GM19397 (cell line): Measurements from ENCODE around the gene GNAQ.

Experiments used
- ATAC-seq: cut with Tn5 transposase; IDR thresholded peaks from one replicate; pipeline ENCODE4 v1.9.1; 2021; ENCODE audit warnings: mild to moderate bottlenecking, moderate library complexity; ENCODE audit not compliant: unreplicated experiment

Gene GNAQ

DNA sequence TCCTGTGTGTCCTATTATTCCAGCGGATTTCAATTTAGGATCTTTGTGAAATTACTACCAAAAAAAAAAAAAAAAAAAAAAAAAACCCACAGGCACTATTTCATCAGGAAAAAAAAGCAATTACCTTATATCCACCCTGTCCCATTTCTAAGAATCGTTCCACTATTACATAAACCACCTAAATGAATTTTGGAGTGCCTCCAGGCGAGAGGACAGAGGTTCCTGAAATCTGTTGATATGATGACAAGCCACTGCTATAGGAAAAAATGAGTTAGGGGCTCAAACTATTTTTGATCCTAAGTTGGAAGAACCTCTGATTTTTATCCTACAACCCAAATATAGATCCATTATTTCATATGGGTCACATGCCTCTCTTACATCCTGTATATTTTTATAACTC is 177.9 kb downstream of the GNAQ start:
- ATAC-seq = no peak

DNA sequence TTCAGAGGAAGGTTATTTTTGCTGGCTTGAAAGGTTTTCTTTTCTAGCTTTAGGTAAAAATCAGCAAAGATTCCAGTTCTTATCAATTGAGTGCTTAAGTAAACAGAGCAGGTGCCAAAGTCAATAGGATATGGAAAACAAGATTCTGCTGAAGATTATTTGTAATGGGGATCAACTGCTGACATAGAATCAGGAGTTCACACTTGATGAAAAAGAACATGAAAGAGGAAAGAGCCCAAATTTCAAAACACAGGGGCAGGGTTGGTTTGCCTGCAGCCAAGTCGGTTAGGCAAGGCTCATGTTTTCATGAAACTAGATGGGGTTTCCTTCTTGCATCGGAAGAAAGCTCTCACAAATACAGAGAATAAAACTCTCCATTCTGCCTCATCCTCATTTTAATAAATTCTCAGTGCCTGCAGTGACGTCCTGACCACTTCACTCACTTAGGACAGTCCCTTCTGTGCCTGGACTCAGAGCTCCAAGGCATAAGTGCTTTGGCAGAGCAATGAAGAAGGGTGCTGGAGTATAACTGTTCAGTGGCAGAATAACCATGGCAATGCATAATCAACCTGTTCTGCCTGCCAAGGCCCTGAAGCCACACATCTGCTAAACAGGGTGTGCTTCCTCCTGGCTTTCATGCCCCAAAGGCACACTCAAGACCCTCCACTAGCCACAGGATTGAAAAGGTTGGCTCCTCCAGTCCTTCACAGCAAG is 179.6 kb downstream of the GNAQ start:
- ATAC-seq = no peak

DNA sequence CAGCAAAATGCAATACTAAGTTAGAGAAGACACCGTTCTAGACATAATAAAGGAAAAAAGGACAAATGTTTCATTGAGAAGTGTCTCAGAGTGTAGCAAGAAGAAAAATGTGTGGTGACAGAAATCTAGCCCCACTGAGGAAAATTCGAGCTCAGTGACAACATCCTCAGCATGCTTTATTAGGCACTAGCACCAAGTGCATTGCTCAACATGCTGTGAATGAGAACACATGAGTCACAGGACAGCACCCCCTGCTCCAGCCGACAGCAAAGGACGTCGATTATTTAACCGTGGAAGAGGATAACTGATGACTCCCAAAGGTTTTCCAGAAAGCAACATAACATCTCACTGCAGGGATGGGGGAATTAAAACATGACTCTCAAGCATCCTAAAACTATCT is 182.7 kb downstream of the GNAQ start:
- ATAC-seq = no peak

DNA sequence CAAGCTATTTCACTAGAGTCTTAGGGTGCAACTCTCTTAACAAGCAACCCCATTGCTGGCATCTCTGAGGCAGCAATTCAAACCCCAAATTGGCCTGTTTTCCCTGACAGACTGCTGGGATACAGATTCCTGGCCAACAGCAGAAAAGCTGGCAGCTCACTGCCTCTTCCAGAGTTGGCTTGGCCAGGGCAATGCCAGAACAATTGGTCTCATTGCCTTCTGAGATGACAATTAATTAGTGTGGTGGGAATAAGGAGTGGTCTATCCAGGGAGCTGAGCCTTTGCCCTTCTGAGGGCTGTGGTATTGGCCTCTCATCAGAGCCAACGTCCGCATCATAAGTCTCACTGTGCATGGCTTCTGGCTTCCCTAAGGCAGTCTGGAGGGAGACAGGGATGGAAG is 183.2 kb downstream of the GNAQ start:
- ATAC-seq = no peak

DNA sequence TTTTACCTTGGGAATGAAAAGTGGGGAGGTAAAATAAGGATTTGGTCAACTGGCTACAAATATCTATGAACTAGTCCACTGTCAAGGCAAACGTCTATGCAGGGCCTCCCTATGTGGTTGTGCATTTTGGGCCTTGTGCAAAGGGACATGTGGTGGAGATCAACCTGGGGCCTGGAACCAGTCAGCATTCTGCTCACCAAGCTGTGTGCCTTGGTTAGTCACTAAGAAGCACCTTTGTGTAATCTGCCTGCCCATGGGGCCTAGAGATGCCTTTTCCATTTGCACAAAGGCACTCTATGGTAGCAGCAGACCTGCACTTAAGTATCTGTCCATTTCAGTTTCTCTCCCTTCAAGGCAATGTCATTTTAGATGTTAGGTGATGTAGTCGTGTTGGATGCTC is 184.0 kb downstream of the GNAQ start:
- no peak for ATAC-seq

DNA sequence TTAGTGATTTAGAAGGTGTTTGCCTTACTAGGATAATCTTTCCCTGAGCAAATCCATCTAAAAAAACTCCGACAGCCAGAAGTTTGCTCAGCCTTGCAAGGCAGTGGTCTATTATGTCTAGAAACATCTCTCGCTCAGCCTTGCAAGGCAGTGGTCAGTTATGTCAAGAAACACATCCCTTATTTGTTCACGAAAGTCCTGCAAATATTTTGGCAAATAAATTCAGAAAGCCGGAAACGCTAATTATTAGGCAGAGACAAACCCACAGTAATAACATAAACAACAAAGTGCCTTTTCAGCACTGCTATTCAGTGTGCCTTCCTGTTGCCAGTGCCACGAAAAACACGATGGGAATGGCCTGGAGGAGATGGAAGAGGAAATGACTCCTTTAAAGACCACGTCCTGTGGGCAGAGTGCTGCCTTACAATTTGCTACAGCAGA is 184.5 kb downstream of the GNAQ start:
- ATAC-seq = no peak

DNA sequence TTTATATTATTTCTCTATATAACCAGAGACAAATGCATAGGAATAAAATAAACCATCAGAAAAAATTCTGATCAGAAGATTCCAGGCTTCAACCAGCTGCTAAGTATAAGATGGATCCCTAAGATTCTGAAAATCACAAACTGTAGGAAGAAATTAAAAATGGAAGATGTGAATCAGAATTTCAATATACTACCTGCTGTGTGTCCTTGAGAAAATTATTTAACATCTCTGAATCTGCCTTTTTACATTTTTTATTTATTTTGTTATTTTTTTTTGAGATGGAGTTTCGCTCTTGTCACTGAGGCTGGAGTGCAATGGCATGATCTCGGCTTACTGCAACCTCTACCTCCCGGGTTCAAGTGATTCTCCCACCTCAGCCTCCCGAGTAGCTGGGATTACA is 187.2 kb downstream of the GNAQ start:
- ATAC-seq = no peak

DNA sequence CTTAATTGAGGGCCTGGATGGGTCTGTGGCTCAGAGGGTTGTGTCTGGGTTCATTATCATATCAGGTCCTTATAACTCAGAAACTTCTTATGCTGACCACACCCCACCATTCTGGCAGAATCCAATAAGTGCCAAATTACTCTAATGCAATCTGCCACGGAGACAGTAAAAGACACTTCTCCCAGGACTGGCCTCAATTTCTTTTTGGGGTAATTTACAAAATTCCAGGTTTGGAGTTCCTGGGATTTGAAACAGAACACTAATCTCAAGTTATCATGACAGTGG is 187.8 kb downstream of the GNAQ start:
- no peak for ATAC-seq

DNA sequence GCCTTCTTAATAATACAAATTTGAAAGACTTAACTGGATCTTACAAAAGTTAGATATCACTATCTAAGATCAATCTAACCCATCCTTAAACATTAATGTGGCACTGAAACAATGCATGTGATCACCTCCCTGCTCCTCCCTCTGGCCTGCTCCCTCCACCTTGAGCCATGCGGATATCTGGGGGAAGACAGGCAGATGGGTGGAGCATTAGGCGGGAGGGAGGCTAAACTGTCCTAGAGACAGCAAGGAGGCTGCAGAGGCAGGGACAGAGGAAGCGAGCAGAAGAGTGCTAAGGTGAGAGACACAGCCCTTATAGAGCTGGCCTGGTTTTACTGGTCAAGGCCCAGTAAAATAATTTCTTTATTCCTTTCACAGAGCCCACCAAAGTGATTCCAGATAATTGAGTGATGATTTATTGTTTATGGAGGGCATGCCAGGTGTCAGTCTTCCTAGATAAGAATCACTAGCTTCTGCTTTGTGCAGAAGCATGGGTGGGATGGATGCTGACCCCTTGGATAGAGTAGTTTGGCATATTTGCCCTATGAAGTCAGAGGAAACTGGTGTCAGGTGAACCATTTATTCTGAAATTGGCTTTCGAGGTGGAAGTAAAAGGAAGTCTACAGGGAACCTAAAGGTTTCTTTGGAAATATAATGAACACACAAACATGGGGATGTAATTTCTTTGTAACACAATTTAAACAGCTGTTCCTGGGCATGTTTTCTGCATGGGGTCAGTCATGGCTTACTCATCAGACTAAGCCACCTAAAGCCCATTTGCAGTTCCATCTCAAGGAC is 188.3 kb downstream of the GNAQ start:
- no peak for ATAC-seq

DNA sequence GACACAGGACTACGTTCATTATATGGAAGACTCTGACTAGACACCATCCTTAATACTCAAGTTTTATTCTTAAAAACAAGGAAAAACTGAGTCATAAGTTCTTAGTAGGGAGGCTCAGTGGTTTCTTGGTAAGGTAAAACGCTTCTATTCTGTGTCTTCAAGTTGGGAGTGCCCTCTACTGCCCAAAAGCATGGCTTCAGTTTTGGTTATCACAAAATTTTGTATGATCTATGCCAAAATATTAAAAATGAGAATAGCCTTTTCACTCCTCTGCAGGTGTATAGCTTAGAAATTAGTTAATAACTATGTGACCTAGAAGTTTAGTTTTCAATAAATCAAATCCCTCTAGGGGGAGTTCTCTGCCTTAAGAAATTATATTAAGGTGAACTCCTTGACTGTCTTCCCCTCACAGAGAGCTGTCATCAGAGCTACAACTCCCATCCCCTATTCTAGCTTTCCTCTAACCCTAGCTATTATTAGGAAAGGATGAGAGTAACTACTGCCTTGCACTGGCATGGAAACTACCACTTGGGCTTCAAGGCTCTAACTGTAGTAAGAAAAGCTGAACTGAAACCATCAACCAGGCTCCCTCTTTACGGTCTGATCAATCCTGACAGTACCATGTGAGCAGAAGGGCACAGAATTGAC is 189.7 kb downstream of the GNAQ start:
- no peak for ATAC-seq

DNA sequence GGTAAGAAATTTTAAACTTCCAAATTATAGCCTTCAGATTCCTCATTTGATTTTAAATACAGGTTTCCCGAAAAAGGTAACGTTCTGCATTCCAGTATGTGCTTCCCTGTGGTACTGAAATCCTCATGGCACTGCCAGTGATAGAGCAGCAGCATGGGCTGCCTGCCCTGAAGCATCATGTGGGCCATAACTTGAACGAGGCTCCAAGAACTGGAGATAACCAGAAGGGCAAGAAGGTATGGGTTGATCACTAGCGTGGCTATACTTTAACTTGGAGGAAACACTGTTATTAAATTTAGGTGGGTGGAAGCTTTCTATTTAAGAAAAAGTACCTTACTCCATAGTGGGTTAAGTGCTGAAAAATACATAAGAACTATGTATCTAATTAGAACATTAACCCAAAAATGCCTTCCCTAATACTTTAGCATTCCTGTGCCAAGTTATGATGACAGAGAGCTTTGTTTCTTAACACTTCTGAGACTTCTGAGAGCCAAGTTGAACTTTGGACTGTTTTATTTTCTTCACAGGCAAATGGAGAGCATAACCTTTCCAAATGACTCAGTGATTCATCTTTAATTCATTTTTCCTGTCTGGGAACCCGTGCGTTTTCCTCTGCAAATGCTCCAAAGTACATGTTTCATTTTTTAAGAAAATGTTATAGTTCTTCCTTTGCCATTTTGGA is 192.0 kb downstream of the GNAQ start:
- no peak for ATAC-seq

DNA sequence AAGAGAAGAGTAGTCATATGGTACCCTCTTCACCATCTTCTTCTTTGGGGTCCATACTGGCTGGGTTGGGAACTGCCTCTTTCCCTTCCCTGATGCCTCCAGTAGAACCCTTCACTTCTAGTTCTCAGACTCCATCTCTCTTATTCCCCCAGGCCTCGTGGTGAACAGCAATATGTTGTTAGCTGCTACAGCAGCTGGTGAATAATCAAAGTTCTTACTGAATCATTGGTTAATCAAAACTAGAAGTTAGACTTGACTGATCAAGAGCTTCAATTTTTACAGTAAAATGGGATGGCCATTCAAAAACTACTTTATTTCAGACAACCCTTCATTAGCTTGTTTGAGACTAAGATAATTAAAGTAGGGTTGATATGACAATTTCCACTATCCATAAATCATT is 192.6 kb downstream of the GNAQ start:
- no peak for ATAC-seq

DNA sequence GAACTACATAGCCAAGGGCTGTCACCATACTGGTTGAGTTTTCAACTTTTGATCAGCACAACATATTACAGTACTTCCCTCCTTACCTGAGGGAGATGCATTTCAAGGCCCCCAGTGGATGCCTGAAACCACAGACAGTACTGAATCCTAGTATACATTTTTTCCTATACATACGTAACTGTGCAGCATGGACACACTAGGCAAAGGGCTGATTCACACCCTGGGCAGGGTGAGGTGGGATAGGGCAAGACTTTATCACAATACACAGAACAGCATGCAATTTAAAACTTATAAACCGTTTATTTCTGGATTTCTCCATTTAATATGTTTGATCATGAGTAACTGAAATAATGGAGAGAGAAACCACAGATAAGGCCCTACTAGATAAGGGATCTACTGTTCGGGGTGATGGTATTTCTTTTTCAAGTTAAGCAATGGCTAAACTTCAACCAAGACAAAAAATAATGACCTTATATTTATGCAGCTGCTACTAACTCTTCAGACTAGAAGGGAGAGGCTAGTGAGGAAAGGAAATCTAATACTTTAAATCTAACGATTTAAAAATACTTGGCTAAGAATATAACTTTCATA is 196.6 kb downstream of the GNAQ start:
- ATAC-seq = no peak

DNA sequence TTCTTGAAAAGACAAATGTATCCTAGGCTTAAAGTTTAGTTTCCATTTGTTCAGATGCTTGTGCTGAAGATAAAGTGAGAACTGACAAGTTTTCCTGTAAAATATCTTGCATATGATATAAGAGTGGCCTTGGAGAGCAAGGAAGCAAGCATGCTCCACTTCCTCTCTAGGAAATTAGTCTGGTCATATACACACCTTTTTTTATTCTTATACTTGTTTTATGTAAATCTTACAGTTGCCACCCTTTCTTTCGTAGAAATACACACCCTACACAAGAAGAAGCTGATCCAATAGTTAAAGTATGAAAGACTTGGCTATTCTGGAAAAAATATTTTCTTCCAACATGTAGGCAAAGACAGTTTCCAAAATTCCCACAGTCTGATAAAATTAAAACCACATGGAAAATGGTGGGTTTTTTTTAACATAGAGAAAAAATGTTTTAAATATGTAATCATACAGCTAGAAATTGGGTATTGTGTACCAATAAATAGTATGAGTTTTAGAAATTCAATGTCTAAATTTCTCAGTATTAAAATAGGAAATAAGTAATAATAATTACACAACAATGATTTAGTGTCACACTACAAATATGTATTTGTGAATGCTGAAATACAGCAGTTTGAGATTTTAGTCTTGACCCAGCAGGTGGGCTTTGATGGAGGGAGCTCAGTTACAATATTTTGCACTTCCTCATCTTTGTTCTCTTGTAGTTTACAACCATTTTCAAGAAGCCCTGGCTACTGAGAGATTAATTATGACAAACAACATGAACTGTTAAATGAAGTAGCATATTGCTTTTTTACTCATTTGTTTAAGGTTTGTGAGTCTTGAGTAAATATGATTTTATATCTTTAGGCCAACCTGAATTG is 197.8 kb downstream of the GNAQ start:
- no peak for ATAC-seq

DNA sequence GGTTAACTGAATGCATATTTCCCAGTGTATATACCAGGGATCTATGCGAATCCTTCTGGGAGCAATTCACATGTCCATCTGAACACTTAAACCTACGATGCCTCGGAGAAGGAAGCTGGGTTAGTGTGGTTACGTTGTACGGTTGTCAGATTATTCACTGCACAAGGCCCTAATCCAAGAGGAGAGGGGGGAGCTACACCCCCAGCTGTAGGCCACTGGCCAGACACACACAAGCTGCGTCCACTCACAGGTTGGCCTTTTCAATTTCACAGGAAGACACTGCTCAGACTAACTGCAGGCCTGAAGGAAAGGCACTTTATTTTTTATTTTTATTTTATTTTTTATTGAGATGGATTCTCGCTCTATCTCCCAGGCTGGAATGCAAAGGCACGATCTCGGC is 199.0 kb downstream of the GNAQ start:
- no peak for ATAC-seq

DNA sequence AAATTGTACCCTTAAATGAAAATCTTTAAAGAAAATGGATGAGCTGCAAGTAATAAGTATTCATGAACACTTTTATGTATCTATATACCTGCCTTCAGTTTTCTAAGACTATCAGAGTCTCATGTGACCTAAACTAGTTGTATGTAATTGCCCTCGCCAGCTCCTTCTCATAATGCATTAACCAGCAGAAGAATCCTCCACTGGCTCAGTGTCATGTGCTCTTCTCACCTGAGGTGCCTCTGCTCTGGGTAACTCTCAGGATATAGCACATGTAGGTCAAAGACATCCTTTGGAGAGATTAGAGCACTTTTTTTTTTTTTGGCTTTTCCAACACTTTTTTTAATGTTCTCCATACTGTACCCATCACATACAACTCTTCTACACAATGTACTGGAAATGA is 199.8 kb downstream of the GNAQ start:
- no peak for ATAC-seq

DNA sequence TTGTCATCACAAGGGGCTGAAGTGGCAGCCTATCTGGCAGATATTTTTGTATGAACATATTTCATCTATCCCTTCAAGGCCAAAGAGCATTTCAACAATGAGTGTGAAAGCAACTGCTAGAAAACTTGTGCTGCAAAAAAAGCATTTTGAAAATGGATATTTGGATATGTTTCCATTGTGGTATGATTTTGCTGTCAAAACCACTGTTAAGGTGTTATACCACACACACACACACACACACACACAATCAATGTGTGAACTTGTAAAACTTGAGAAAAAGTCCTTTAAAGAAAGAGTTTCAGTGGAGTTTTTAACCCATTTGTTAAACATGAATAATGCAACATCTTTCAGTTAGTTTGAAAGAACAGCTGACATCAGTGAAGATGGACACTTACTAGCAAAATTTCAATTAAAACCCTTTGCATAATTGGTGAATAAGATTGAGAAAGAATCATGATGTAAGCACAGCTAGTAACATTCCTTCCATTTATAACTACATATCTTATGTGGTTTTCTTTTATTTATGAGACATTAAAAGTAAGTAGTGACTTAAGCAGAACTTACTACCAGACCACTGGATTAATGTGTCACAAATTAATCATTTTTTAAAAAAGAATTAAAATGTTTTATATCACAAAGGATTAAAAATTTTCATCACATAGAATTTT is 200.9 kb downstream of the GNAQ start:
- ATAC-seq = no peak

DNA sequence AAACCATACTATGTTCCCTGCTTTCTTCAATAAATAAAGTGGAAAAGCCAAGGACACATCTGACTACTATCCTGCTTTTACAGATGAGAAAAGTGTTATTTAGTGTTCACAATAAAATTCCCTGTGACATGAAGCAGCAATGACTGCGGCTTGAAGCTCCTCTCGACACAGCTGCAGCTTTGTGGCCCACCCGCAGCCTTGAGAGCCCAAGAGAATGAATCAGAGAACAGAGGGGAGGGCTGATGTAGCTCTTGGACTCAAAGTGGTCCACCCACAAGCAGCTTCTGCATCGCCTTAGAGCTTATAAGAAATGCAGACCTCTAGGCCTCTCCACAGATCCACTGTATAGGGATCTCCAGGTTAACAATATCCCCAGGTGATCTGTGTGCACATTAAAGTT is 202.2 kb downstream of the GNAQ start:
- ATAC-seq = no peak

DNA sequence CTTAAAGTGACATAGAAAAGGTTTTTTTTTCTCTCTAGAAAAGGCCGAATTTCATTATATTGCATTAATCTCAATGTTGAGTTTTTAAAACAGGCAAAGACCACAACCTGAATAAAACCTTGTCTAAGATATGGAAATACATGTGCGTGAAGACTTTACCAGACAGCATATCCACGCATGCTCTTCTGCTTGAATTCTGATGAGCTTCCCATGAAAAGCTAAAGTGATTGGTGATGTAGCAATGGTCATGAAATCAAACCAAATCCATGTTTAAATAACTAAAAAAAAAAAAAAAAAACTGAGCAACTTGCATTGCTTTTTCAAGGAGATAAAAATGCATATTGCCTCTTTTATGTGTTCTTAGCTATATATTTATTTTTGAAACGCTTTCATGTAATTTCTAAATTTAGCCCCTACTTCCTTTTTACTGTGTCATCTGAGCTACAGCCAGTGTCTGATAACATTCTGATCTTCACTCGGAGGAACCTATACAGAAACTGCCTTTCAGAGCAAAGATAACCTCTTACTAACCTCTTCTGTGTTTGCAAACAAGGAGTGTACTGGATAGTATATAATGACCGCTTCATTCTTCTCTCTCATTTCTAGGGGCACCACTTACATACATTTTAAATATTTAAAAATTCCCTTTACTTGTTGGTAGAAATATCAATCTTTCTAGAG is 204.4 kb downstream of the GNAQ start:
- no peak for ATAC-seq
